Testis (tissue), 3 donors: ENCODE measurements around the gene RAB3GAP2. TPM values are rescaled to one million over a fixed set of nuclear protein-coding genes. Genes with fewer than 3 reads are reported as not detected.
"Not testable (repeated sequence)": the region's sequence is repeated elsewhere in the genome, so short reads cannot be mapped to it uniquely, and the experiment has no call there.

ENCODE experiments used
- DNase-seq: peaks from one replicate; pipeline ENCODE4 v3.0.0-alpha.2; 2019
- H3K27ac ChIP-seq, 2 donors: fragments of 200-600 bp; sonication (generic); one replicate each; pipeline ENCODE4 v1.5.1; 2019
- H3K27me3 ChIP-seq: fragments of 200-600 bp; sonication (generic); one replicate; pipeline ENCODE4 v1.5.1; 2019
- H3K36me3 ChIP-seq: fragments of 200-600 bp; sonication (generic); one replicate; pipeline ENCODE4 v1.5.1; 2017; ENCODE audit warnings: low read depth; ENCODE audit errors: missing control alignments
- H3K4me1 ChIP-seq: fragments of 200-600 bp; sonication (generic); one replicate; pipeline ENCODE4 v1.5.1; 2019
- H3K4me3 ChIP-seq, 2 donors: fragments of 200-600 bp; sonication (generic); one replicate each; pipeline ENCODE4 v1.5.1; 2017 to 2019
- H3K9me3 ChIP-seq: fragments of 200-600 bp; sonication (generic); one replicate; pipeline ENCODE4 v1.5.1; 2017
- CTCF ChIP-seq, 3 experiments: fragments of 450-650 bp in 2 of 3; fragments of 200-600 bp in 1 of 3; sonication (generic) in 1 of 3; IDR thresholded peaks; one replicate each; pipeline ENCODE4 v1.5.1; 2016 to 2019; ENCODE audit warnings: antibody characterized with exemption in 3 of 3, mild to moderate bottlenecking in 2 of 3, moderate library complexity in 1 of 3
- POLR2A ChIP-seq: fragments of 450-650 bp; IDR thresholded peaks from one replicate; pipeline ENCODE4 v1.6.1; 2017; ENCODE audit warnings: antibody characterized with exemption, mild to moderate bottlenecking, moderate library complexity
- whole genome bisulfite sequencing, 2 donors: methylation state at CpG; one replicate each; pipeline ENCODE4 v1.1.5; 2018; 5-methylcytosine and 5-hydroxymethylcytosine counted together
- intact Hi-C: fragments of 100-400 bp; cut with DNase I; formaldehyde crosslinking; loops from one replicate; pipeline ENCODE4 v1.15.1; 2023; ENCODE audit warnings: low total_unique reads
- polyA plus RNA-seq: library from polyadenylated mRNA; stranded (reverse); fragments of 350-450 nt; fragmentation: Illumina TruSeq; extraction: RNeasy Lipid Tissue Mini Kit (QIAGEN cat#74804); gene quantifications from one replicate; pipeline ENCODE4 v1.2.3, GENCODE V29; 2014; ENCODE audit warnings: low read depth, low replicate concordance; ENCODE audit not compliant: insufficient read depth
- total RNA-seq, 2 donors: library from RNA; depleted of rRNA; stranded (reverse); fragments of >200 nt; gene quantifications; one replicate each; pipeline ENCODE4 v1.2.3, GENCODE V29; 2016

Gene RAB3GAP2
- total and polyA plus RNA-seq, 3 donors from 2014 or later: 17.9 to 28.7 (median 24.6) TPM

GRCh38 chr1:220219865-220220698 is 52.2 kb downstream of the RAB3GAP2 start:
- intact Hi-C loops: no loop called here
- no peaks in the 10 kb centered on the region for H3K4me1 ChIP-seq
- WGBS, 2 donors: 85 to 90% methylated on average over 9 to 15 of the region's 15 CpGs
- no peak overlapping the region for H3K4me3 ChIP-seq
- no peaks in the 10 kb centered on the region for H3K27me3 ChIP-seq
- TF ChIP-seq CTCF (IDR thresholded peaks at IDR 0.05): no peak
- no peak for TF ChIP-seq POLR2A
- H3K9me3 ChIP-seq: no peaks in the 10 kb centered on the region
- no peaks in the 10 kb centered on the region for H3K36me3 ChIP-seq
- H3K27ac ChIP-seq: no peak overlapping the region
- DNase-seq: no peak

GRCh38 chr1:220219136-220219442 is 53.2 kb downstream of the RAB3GAP2 start:
- no peaks in the 10 kb centered on the region for H3K4me1 ChIP-seq
- no peak for DNase-seq
- no peak overlapping the region for H3K27ac ChIP-seq
- H3K36me3 ChIP-seq: no peaks in the 10 kb centered on the region
- intact Hi-C loops: no loop called here
- no peak for TF ChIP-seq CTCF (IDR thresholded peaks at IDR 0.05)
- TF ChIP-seq POLR2A: no peak
- no peaks in the 10 kb centered on the region for H3K9me3 ChIP-seq
- no peak overlapping the region for H3K4me3 ChIP-seq
- H3K27me3 ChIP-seq: no peaks in the 10 kb centered on the region

- H3K27me3 ChIP-seq, H3K9me3 ChIP-seq, H3K36me3 ChIP-seq, H3K4me3 ChIP-seq, H3K27ac ChIP-seq, H3K4me1 ChIP-seq, intact Hi-C loops: not testable (repeated sequence)
- peak; percentile 28 to 53 (median 50) for TF ChIP-seq CTCF (IDR thresholded peaks at IDR 0.05)
- WGBS, 2 donors: 61 to 66% methylated on average over 6 of the region's 6 CpGs
- DNase-seq: peak; percentile 88
These were observed 53.7 kb downstream of the RAB3GAP2 start for GRCh38 chr1:220218397-220219135.

- Histone ChIP-seq H3K4me3 (no peak overlapping the region), H3K4me1 (no peaks in the 10 kb centered on the region), H3K27me3 (no peaks in the 10 kb centered on the region), H3K27ac (no peak overlapping the region), H3K36me3 (no peaks in the 10 kb centered on the region), H3K9me3 (no peaks in the 10 kb centered on the region)
- DNase-seq: no peak
- WGBS, 2 donors: 76 to 79% methylated on average over 2 of the region's 2 CpGs
- intact Hi-C loops: no loop called here
- no peak for TF ChIP-seq POLR2A
- TF ChIP-seq CTCF (IDR thresholded peaks at IDR 0.05): peak in 2 of 3 experiments; percentile 1 to 19
These were observed 54.8 kb downstream of the RAB3GAP2 start for GRCh38 chr1:220217383-220217988.
